PFSK-1 (cell line): Measurements from ENCODE around the gene MYT1.

ENCODE experiments used
- FOXP2 ChIP-seq: optimal IDR thresholded peaks from 2 replicates; pipeline ENCODE3; 2011; ENCODE audit warnings: borderline replicate concordance, control low read depth, inconsistent platforms; ENCODE audit not compliant: insufficient read depth; ENCODE audit errors: extremely low read length, extremely low read depth
- POLR2AphosphoS5 ChIP-seq: IDR thresholded peaks from 2 replicates; pipeline ENCODE4 v1.6.1; 2012; ENCODE audit warnings: low read depth, mild to moderate bottlenecking, control low read depth, low read length, moderate library complexity
- REST ChIP-seq, 2 experiments: IDR thresholded peaks; 2 replicates each; pipeline versions ENCODE4 v1.6.1 to v1.8.0; 2011 to 2012; ENCODE audit warnings: low read depth in 2 of 2, low read length in 2 of 2, control low read depth in 1 of 2, inconsistent platforms in 1 of 2, mild to moderate bottlenecking in 1 of 2, moderate library complexity in 1 of 2; ENCODE audit not compliant: insufficient read depth in 1 of 2
- SIN3A ChIP-seq: IDR thresholded peaks from 2 replicates; pipeline ENCODE4 v1.6.1; 2012; ENCODE audit warnings: mild to moderate bottlenecking, low read length, moderate library complexity, borderline replicate concordance; ENCODE audit not compliant: insufficient read depth
- TAF1 ChIP-seq: IDR thresholded peaks from 2 replicates; pipeline ENCODE4 v1.6.1; 2012; ENCODE audit warnings: low read length, control low read depth, borderline replicate concordance; ENCODE audit not compliant: insufficient read depth

Gene MYT1

GRCh38 chr20:64152906-64153305 lies 11.3 kb upstream of the MYT1 start:
- TF ChIP-seq TAF1, result no peak
- no peak for TF ChIP-seq SIN3A
- no peak for TF ChIP-seq REST (IDR thresholded peaks at IDR 0.05; ENCODE audit: insufficient read depth in 1 of 2, low read depth in 2 of 2, low read length in 2 of 2)
- TF ChIP-seq POLR2AphosphoS5, result no peak
- TF ChIP-seq FOXP2, result no peak

- TF ChIP-seq TAF1, result no peak
- TF ChIP-seq POLR2AphosphoS5, result no peak
- TF ChIP-seq REST (IDR thresholded peaks at IDR 0.05; ENCODE audit: insufficient read depth in 1 of 2, low read depth in 2 of 2, low read length in 2 of 2), result no peak
These were observed 10.8 kb upstream of the MYT1 start for GRCh38 chr20:64153410-64153809.

- TF ChIP-seq TAF1, result no peak
- no peak for TF ChIP-seq POLR2AphosphoS5
- no peak for TF ChIP-seq SIN3A
- TF ChIP-seq FOXP2, result no peak
- TF ChIP-seq REST (IDR thresholded peaks at IDR 0.05; ENCODE audit: insufficient read depth in 1 of 2, low read depth in 2 of 2, low read length in 2 of 2), result no peak
These were observed 10.2 kb upstream of the MYT1 start for GRCh38 chr20:64153861-64154589.

- TF ChIP-seq FOXP2 (no peak), SIN3A (no peak), POLR2AphosphoS5 (no peak), TAF1 (no peak), REST (IDR thresholded peaks at IDR 0.05; ENCODE audit: insufficient read depth in 1 of 2, low read depth in 2 of 2, low read length in 2 of 2) (no peak)
These were observed 9.5 kb upstream of the MYT1 start for GRCh38 chr20:64154590-64155257.
